Caco-2 (cell line): ENCODE data around the gene ZNF467. TPM values are rescaled to one million over a fixed set of nuclear protein-coding genes. Genes with fewer than 3 reads are reported as not detected.

Experiments used
- BruUV-seq: library from RNA; stranded (reverse); fragments of 400-500 nt; replicated peaks from 2 replicates; lab custom pipeline; 2021; lab: Mats Ljungman, UMichigan
- CTCF ChIA-PET: fragments of 300-600 bp; sonication (Branson Sonifier 250); formaldehyde crosslinking; loops from one replicate; lab custom pipeline; 2022; ENCODE audit warnings: antibody characterized with exemption; lab: Charles Lee
- POLR2A ChIA-PET: fragments of 300-600 bp; sonication (Branson Sonifier 250); formaldehyde crosslinking; loops from one replicate; lab custom pipeline; 2022; ENCODE audit warnings: antibody characterized with exemption; lab: Charles Lee
- DNase-seq, 2 experiments: peaks; one replicate each; pipeline versions ENCODE4 v3.0.0 to v3.0.0-alpha.2; 2020 to 2022
- H3K27me3 ChIP-seq: replicated peaks from 2 replicates; pipeline ENCODE4 v1.6.0; 2011; ENCODE audit warnings: low read length; ENCODE audit not compliant: control insufficient read depth, insufficient read depth
- H3K36me3 ChIP-seq: 2 replicates; pipeline ENCODE4 v1.5.1; 2011; ENCODE audit warnings: low read length; ENCODE audit not compliant: control insufficient read depth, insufficient read depth
- H3K4me1 ChIP-seq: fragments of 250-450 bp; sonication (Bioruptor Pico); 2 replicates; pipeline ENCODE4 v1.5.1; 2020; ENCODE audit warnings: mild to moderate bottlenecking
- H3K4me3 ChIP-seq: 2 replicates; pipeline ENCODE4 v1.5.1; 2011; ENCODE audit warnings: low read depth, mild to moderate bottlenecking, control low read depth, low read length
- H3K9me3 ChIP-seq: fragments of 250-450 bp; sonication (Bioruptor Pico); 2 replicates; pipeline ENCODE4 v1.5.1; 2020; ENCODE audit warnings: mild to moderate bottlenecking, moderate library complexity
- H3K27ac Mint-ChIP-seq: one replicate; pipeline ENCODE4 v1.8.0; 2022; ENCODE audit warnings: mixed read lengths; ENCODE audit not compliant: unreplicated experiment
- H3K27me3 Mint-ChIP-seq: one replicate; pipeline ENCODE4 v1.8.0; 2022; ENCODE audit warnings: mixed read lengths; ENCODE audit not compliant: insufficient read depth, unreplicated experiment
- H3K36me3 Mint-ChIP-seq: one replicate; pipeline ENCODE4 v1.8.0; 2022; ENCODE audit warnings: mild to moderate bottlenecking, mixed read lengths; ENCODE audit not compliant: insufficient read depth, unreplicated experiment
- H3K4me1 Mint-ChIP-seq: one replicate; pipeline ENCODE4 v1.8.0; 2022; ENCODE audit warnings: low read depth, mixed read lengths; ENCODE audit not compliant: unreplicated experiment
- H3K4me3 Mint-ChIP-seq: one replicate; pipeline ENCODE4 v1.8.0; 2022; ENCODE audit warnings: mild to moderate bottlenecking, moderate library complexity, mixed read lengths; ENCODE audit not compliant: unreplicated experiment
- H3K9me3 Mint-ChIP-seq: one replicate; pipeline ENCODE4 v1.8.0; 2022; ENCODE audit warnings: mixed read lengths; ENCODE audit not compliant: unreplicated experiment
- CTCF ChIP-seq, 2 experiments: fragments of 200-600 bp in 1 of 2; IDR thresholded peaks; 1 replicate in 1 of 2; 2 replicates in 1 of 2; pipeline versions ENCODE4 v1.5.1 to v1.8.0; 2011 to 2022; ENCODE audit warnings: antibody characterized with exemption in 1 of 2, control low read depth in 1 of 2, inconsistent platforms in 1 of 2, low read depth in 1 of 2, low read length in 1 of 2, mild to moderate bottlenecking in 1 of 2, moderate library complexity in 1 of 2; ENCODE audit not compliant: insufficient read depth in 1 of 2, severe bottlenecking in 1 of 2, unreplicated experiment in 1 of 2
- intact Hi-C: fragments of 100-400 bp; cut with micrococcal nuclease; formaldehyde crosslinking; loops from one replicate; pipeline ENCODE4 v1.10.0; 2022; ENCODE audit not compliant: unreplicated experiment
- total RNA-seq: library from RNA; stranded (reverse); gene quantifications from 2 replicates; pipeline ENCODE4 v1.2.3, GENCODE V29; 2022

The ZNF467 gene
- total RNA-seq, 1 experiment from 2014 or later = 1.7 TPM

DNA sequence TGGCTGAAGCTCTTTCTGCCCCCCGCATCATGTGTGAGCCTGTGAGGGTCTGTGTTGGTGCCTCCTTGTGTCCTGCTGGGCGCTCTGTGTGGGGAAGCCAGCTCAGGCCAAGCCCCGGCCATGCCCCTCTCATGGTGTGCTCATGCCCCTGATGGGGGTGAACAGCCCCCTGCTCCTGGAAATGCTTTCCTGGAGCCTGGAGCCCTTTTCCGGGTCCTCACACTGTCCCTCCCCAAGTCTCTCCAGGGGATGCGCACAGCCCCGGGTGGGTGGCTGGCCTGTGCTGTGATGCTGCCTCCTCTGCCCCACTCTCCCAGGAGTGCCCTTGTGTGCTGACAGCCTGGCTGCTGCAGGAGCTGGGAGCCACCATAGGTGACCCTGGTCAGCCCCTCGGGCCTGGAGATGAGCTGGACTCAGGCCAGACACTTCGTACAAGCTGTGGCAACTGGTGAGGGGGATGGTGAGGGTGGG lies 43.9 kb upstream of the ZNF467 start:
- no peak for DNase-seq
- no TSS peak for BruUV-seq
- intact Hi-C loops = no loop called here

GRCh38 chr7:149816794-149817193 lies 43.4 kb upstream of the ZNF467 start:
- no peak overlapping the region for H3K27ac Mint-ChIP-seq
- H3K27me3 Mint-ChIP-seq = no peaks in the 10 kb centered on the region
- H3K9me3 ChIP-seq = no peaks in the 10 kb centered on the region
- peaks cover 5% of the 10 kb centered on the region for H3K4me1 Mint-ChIP-seq
- no peak overlapping the region for H3K4me3 Mint-ChIP-seq
- CTCF ChIA-PET = no interaction called here
- intact Hi-C loops = no loop called here
- no peaks in the 10 kb centered on the region for H3K36me3 Mint-ChIP-seq
- H3K36me3 ChIP-seq = no peaks in the 10 kb centered on the region
- POLR2A ChIA-PET = no interaction called here
- no peaks in the 10 kb centered on the region for H3K9me3 Mint-ChIP-seq
- no TSS peak for BruUV-seq
- H3K27me3 ChIP-seq = no peaks in the 10 kb centered on the region
- DNase-seq = no peak
- no peak for TF ChIP-seq CTCF (IDR thresholded peaks at IDR 0.05; ENCODE audit: insufficient read depth in 1 of 2, low read depth in 1 of 2, low read length in 1 of 2, severe bottlenecking in 1 of 2, unreplicated experiment in 1 of 2)
- H3K4me3 ChIP-seq = no peak overlapping the region
- peaks cover 9% of the 10 kb centered on the region for H3K4me1 ChIP-seq

More for the DNA sequence above, 43.9 kb upstream of the ZNF467 start:
- H3K36me3 Mint-ChIP-seq = no peaks in the 10 kb centered on the region
- no peaks in the 10 kb centered on the region for H3K36me3 ChIP-seq
- H3K9me3 ChIP-seq = no peaks in the 10 kb centered on the region
- H3K4me3 ChIP-seq = no peak overlapping the region
- no peak overlapping the region for H3K4me3 Mint-ChIP-seq
- ChIA-PET POLR2A (no interaction called here), CTCF (interaction anchor here (0.6 kb wide), 1 partner anchor 155 kb away, joined by 6 read pairs; no protein-coding TSS in a partner anchor)
- H3K4me1 ChIP-seq = peaks cover 15% of the 10 kb centered on the region
- peaks cover 9% of the 10 kb centered on the region for H3K4me1 Mint-ChIP-seq
- H3K27me3 Mint-ChIP-seq = no peaks in the 10 kb centered on the region
- no peak for TF ChIP-seq CTCF (IDR thresholded peaks at IDR 0.05; ENCODE audit: insufficient read depth in 1 of 2, low read depth in 1 of 2, low read length in 1 of 2, severe bottlenecking in 1 of 2, unreplicated experiment in 1 of 2)
- no peaks in the 10 kb centered on the region for H3K9me3 Mint-ChIP-seq
- H3K27me3 ChIP-seq = no peaks in the 10 kb centered on the region
- no peak overlapping the region for H3K27ac Mint-ChIP-seq

- Mint-ChIP-seq H3K4me3 (no peak overlapping the region), H3K4me1 (peaks cover under 1% of the 10 kb centered on the region), H3K36me3 (no peaks in the 10 kb centered on the region), H3K27ac (no peak overlapping the region), H3K9me3 (no peaks in the 10 kb centered on the region), H3K27me3 (no peaks in the 10 kb centered on the region)
- Histone ChIP-seq H3K27me3 (no peaks in the 10 kb centered on the region), H3K4me1 (peaks cover 5% of the 10 kb centered on the region), H3K9me3 (no peaks in the 10 kb centered on the region), H3K4me3 (no peak overlapping the region), H3K36me3 (no peaks in the 10 kb centered on the region)
- TF ChIP-seq CTCF (IDR thresholded peaks at IDR 0.05; ENCODE audit: insufficient read depth in 1 of 2, low read depth in 1 of 2, low read length in 1 of 2, severe bottlenecking in 1 of 2, unreplicated experiment in 1 of 2) = no peak
- CTCF ChIA-PET = no interaction called here
- POLR2A ChIA-PET = no interaction called here
- intact Hi-C loops = no loop called here
- no TSS peak for BruUV-seq
- no peak for DNase-seq
These were observed 42.9 kb upstream of the ZNF467 start for GRCh38 chr7:149816267-149816751.
